ENCODE results near the gene DCBLD1. TPM values are rescaled to one million over a fixed set of nuclear protein-coding genes. Genes with fewer than 3 reads are reported as not detected.

DCBLD1 gene
- total RNA-seq, 1 experiment from 2014 or later, result 28.2 TPM

- TF ChIP-seq, protein P1, sequence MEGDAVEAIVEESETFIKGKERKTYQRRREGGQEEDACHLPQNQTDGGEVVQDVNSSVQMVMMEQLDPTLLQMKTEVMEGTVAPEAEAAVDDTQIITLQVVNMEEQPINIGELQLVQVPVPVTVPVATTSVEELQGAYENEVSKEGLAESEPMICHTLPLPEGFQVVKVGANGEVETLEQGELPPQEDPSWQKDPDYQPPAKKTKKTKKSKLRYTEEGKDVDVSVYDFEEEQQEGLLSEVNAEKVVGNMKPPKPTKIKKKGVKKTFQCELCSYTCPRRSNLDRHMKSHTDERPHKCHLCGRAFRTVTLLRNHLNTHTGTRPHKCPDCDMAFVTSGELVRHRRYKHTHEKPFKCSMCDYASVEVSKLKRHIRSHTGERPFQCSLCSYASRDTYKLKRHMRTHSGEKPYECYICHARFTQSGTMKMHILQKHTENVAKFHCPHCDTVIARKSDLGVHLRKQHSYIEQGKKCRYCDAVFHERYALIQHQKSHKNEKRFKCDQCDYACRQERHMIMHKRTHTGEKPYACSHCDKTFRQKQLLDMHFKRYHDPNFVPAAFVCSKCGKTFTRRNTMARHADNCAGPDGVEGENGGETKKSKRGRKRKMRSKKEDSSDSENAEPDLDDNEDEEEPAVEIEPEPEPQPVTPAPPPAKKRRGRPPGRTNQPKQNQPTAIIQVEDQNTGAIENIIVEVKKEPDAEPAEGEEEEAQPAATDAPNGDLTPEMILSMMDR (IDR thresholded peaks at IDR 0.05; ENCODE audit: unreplicated experiment), result no peak
- peak overlapping the region; percentile 91 for H3K4me3 Mint-ChIP-seq (ENCODE audit: low read depth, unreplicated experiment)
- intact Hi-C loops (cut with micrococcal nuclease; ENCODE audit: unreplicated experiment), result loop anchor here (5.0 kb wide), 1 partner anchor 37 kb away; no protein-coding TSS in a partner anchor
- peaks cover 28% of the 10 kb centered on the region for H3K36me3 Mint-ChIP-seq (ENCODE audit: insufficient read depth, unreplicated experiment)
- CTCF ChIA-PET, result interaction anchor here (0.7 to 1.2 kb wide), 4 partner anchors 32 to 36 kb away, joined by 3 to 6 read pairs (median 4); no protein-coding TSS in a partner anchor
- no TSS peak for BruUV-seq (replicated peaks)
- H3K4me1 Mint-ChIP-seq (ENCODE audit: low read depth, unreplicated experiment), result peaks cover 39% of the 10 kb centered on the region
- H3K27ac Mint-ChIP-seq (ENCODE audit: unreplicated experiment), result no peak overlapping the region
- no peaks in the 10 kb centered on the region for H3K9me3 Mint-ChIP-seq (ENCODE audit: low read depth, unreplicated experiment)
- H3K27me3 Mint-ChIP-seq (ENCODE audit: unreplicated experiment), result no peaks in the 10 kb centered on the region
- DNase-seq, result no peak
Measured at GRCh38 chr6:117484052-117484646, 1.7 kb downstream of the DCBLD1 start.

GRCh38 chr6:117485433-117485832, 3.0 kb downstream of the DCBLD1 start:
- TF ChIP-seq, protein P1 (IDR thresholded peaks at IDR 0.05; ENCODE audit: unreplicated experiment), result no peak
- no peak for DNase-seq
- H3K36me3 Mint-ChIP-seq (ENCODE audit: insufficient read depth, unreplicated experiment), result peaks cover 28% of the 10 kb centered on the region
- no peaks in the 10 kb centered on the region for H3K9me3 Mint-ChIP-seq (ENCODE audit: low read depth, unreplicated experiment)
- peaks cover 37% of the 10 kb centered on the region for H3K4me1 Mint-ChIP-seq (ENCODE audit: low read depth, unreplicated experiment)
- peak overlapping the region; percentile 91 for H3K4me3 Mint-ChIP-seq (ENCODE audit: low read depth, unreplicated experiment)
- no peaks in the 10 kb centered on the region for H3K27me3 Mint-ChIP-seq (ENCODE audit: unreplicated experiment)
- H3K27ac Mint-ChIP-seq (ENCODE audit: unreplicated experiment), result peak overlapping the region; percentile 54
- BruUV-seq (replicated peaks), result no TSS peak
- CTCF ChIA-PET, result interaction anchor here (0.5 to 1.2 kb wide), 2 partner anchors 36 to 774 kb away, joined by 3 read pairs; no protein-coding TSS in a partner anchor
- intact Hi-C loops (cut with micrococcal nuclease; ENCODE audit: unreplicated experiment), result no loop called here

DNA sequence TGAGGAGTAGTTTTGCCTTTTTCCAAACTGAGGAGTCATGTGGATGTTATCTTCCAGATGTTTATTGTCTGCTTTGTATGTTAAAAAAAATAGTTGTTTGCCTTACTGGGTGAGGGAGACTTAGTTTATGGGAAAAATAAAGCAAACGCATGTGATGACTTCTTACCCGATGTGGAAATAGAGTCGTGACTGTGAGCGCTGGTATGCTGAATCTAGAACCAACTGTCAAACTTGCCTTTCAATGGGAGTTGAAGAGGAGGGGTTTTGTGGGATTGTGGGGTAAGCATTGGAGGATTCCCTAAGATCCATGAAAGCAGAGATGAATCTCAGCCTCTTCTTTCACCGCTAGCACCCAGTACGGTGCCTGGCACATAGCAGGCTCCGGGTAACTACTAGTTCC, 5.3 kb downstream of the DCBLD1 start:
- TF ChIP-seq, protein P1 (IDR thresholded peaks at IDR 0.05; ENCODE audit: unreplicated experiment), result no peak
- CTCF ChIA-PET, result no interaction called here
- Mint-ChIP-seq H3K4me3 (ENCODE audit: low read depth, unreplicated experiment) (no peak overlapping the region), H3K9me3 (ENCODE audit: low read depth, unreplicated experiment) (no peaks in the 10 kb centered on the region), H3K36me3 (ENCODE audit: insufficient read depth, unreplicated experiment) (peaks cover 10% of the 10 kb centered on the region), H3K27ac (ENCODE audit: unreplicated experiment) (no peak overlapping the region), H3K4me1 (ENCODE audit: low read depth, unreplicated experiment) (peaks cover 29% of the 10 kb centered on the region), H3K27me3 (ENCODE audit: unreplicated experiment) (no peaks in the 10 kb centered on the region)
- intact Hi-C loops (cut with micrococcal nuclease; ENCODE audit: unreplicated experiment), result no loop called here
- DNase-seq, result no peak
- no TSS peak for BruUV-seq (replicated peaks)

- Mint-ChIP-seq H3K27me3 (ENCODE audit: unreplicated experiment) (no peaks in the 10 kb centered on the region), H3K36me3 (ENCODE audit: insufficient read depth, unreplicated experiment) (no peaks in the 10 kb centered on the region), H3K4me1 (ENCODE audit: low read depth, unreplicated experiment) (peaks cover 41% of the 10 kb centered on the region), H3K4me3 (ENCODE audit: low read depth, unreplicated experiment) (no peak overlapping the region), H3K27ac (ENCODE audit: unreplicated experiment) (no peak overlapping the region), H3K9me3 (ENCODE audit: low read depth, unreplicated experiment) (no peaks in the 10 kb centered on the region)
- DNase-seq, result no peak
- TF ChIP-seq, protein P1 (IDR thresholded peaks at IDR 0.05; ENCODE audit: unreplicated experiment), result no peak
- CTCF ChIA-PET, result no interaction called here
- no TSS peak for BruUV-seq (replicated peaks)
- intact Hi-C loops (cut with micrococcal nuclease; ENCODE audit: unreplicated experiment), result no loop called here
Measured at GRCh38 chr6:117489003-117489402, 6.5 kb downstream of the DCBLD1 start.

Data from Calu3 (cell line).